Common myeloid progenitor, CD34-positive (primary cell): ENCODE data around the gene ZNF638.

ENCODE experiments used
- CTCF ChIA-PET: fragments of 350-600 bp; sonication (Branson Sonifier 250); formaldehyde crosslinking; loops from one replicate; lab custom pipeline; 2021; ENCODE audit warnings: antibody characterized with exemption; lab: Charles Lee
- POLR2A ChIA-PET: fragments of 350-600 bp; sonication (Branson Sonifier 250); formaldehyde crosslinking; loops from one replicate; lab custom pipeline; 2021; ENCODE audit warnings: antibody characterized with exemption; lab: Charles Lee
- DNase-seq, 3 donors: peaks; one replicate each; pipeline versions ENCODE4 v3.0.0 to v3.0.0-alpha.2; 2013
- H3K27ac ChIP-seq, 2 experiments: 1 replicate in 1 of 2; 2 replicates in 1 of 2; pipeline ENCODE4 v1.7.0; 2013; ENCODE audit warnings: inconsistent platforms in 2 of 2, low read length in 2 of 2, mild to moderate bottlenecking in 2 of 2, low read depth in 1 of 2, moderate library complexity in 1 of 2; ENCODE audit not compliant: severe bottlenecking in 2 of 2, insufficient read depth in 1 of 2, poor library complexity in 1 of 2
- H3K27me3 ChIP-seq, 5 experiments: replicated peaks in 2 of 5; 1 replicate in 3 of 5; 2 replicates in 2 of 5; pipeline versions ENCODE4 v1.6.1 to v1.7.0; 2013; ENCODE audit warnings: low read length in 4 of 5, mild to moderate bottlenecking in 2 of 5, moderate library complexity in 2 of 5, inconsistent platforms in 1 of 5; ENCODE audit not compliant: insufficient read depth in 5 of 5, control insufficient read depth in 4 of 5
- H3K36me3 ChIP-seq, 4 experiments: 1 replicate in 2 of 4; 2 replicates in 2 of 4; pipeline versions ENCODE4 v1.6.1 to v1.7.0; 2013; ENCODE audit warnings: low read length in 3 of 4, control low read depth in 1 of 4, mild to moderate bottlenecking in 1 of 4; ENCODE audit not compliant: control insufficient read depth in 4 of 4, insufficient read depth in 4 of 4
- H3K4me1 ChIP-seq, 4 experiments: 1 replicate in 3 of 4; 2 replicates in 1 of 4; pipeline versions ENCODE4 v1.6.1 to v1.7.1; 2013; ENCODE audit warnings: low read length in 3 of 4, mild to moderate bottlenecking in 3 of 4, control low read depth in 1 of 4, inconsistent platforms in 1 of 4, moderate library complexity in 1 of 4; ENCODE audit not compliant: control insufficient read depth in 4 of 4, insufficient read depth in 4 of 4; ENCODE audit errors: control extremely low read depth in 1 of 4
- H3K4me3 ChIP-seq, 7 experiments: 1 replicate in 4 of 7; 2 replicates in 3 of 7; pipeline versions ENCODE4 v1.5.1 to v1.7.0; 2013; ENCODE audit warnings: mild to moderate bottlenecking in 7 of 7, low read length in 6 of 7, moderate library complexity in 6 of 7, inconsistent platforms in 2 of 7, low read depth in 2 of 7, control low read depth in 1 of 7; ENCODE audit not compliant: insufficient read depth in 4 of 7, control insufficient read depth in 1 of 7; ENCODE audit errors: extremely low read depth in 1 of 7
- H3K9me3 ChIP-seq, 5 experiments: 1 replicate in 4 of 5; 2 replicates in 1 of 5; pipeline versions ENCODE4 v1.6.1 to v1.7.1; 2013; ENCODE audit warnings: low read length in 4 of 5, mild to moderate bottlenecking in 2 of 5, inconsistent platforms in 1 of 5, low read depth in 1 of 5, moderate library complexity in 1 of 5; ENCODE audit not compliant: control insufficient read depth in 4 of 5, insufficient read depth in 2 of 5; ENCODE audit errors: control extremely low read depth in 1 of 5
- WGBS: methylation state at CpG from one replicate; pipeline ENCODE4 v1.1.5; 2013; ENCODE audit not compliant: insufficient coverage; 5-methylcytosine and 5-hydroxymethylcytosine counted together

ZNF638 gene

GRCh38 chr2:71478806-71479205, 147.2 kb downstream of the ZNF638 start:
- WGBS, result 96% methylated on average over 4 of the region's 6 CpGs
- H3K27ac ChIP-seq, result no peak overlapping the region
- peaks cover 0 to 5% (median 1%) of the 10 kb centered on the region in 4 experiments for H3K4me1 ChIP-seq
- H3K36me3 ChIP-seq, result no peaks in the 10 kb centered on the region
- no peaks in the 10 kb centered on the region for H3K9me3 ChIP-seq
- DNase-seq, result no peak
- no peak overlapping the region for H3K4me3 ChIP-seq
- ChIA-PET CTCF (interaction anchor here (1.0 to 2.2 kb wide), 2 partner anchors 18 to 26 kb away, joined by 3 to 6 read pairs; no protein-coding TSS in a partner anchor), POLR2A (no interaction called here)
- H3K27me3 ChIP-seq, result peaks cover 0 to 6% (median 0%) of the 10 kb centered on the region in 5 experiments

- WGBS, result 100% methylated on average over 4 of the region's 5 CpGs
- Histone ChIP-seq H3K27me3 (peaks cover 0 to 6% (median 0%) of the 10 kb centered on the region in 5 experiments), H3K4me3 (no peak overlapping the region), H3K9me3 (no peaks in the 10 kb centered on the region), H3K36me3 (no peaks in the 10 kb centered on the region), H3K4me1 (peaks cover 0 to 5% (median 1%) of the 10 kb centered on the region in 4 experiments), H3K27ac (no peak overlapping the region)
- POLR2A ChIA-PET, result no interaction called here
- CTCF ChIA-PET, result interaction anchor here (1.0 to 2.2 kb wide), 2 partner anchors 18 to 26 kb away, joined by 3 to 6 read pairs; no protein-coding TSS in a partner anchor
- DNase-seq, result no peak
Observed at GRCh38 chr2:71479261-71479660, 147.7 kb downstream of the ZNF638 start.

GRCh38 chr2:71481111-71481510, 149.5 kb downstream of the ZNF638 start:
- no peak for DNase-seq
- no peak overlapping the region for H3K27ac ChIP-seq
- no peaks in the 10 kb centered on the region for H3K9me3 ChIP-seq
- H3K4me3 ChIP-seq, result no peak overlapping the region
- WGBS, result 94% methylated on average over 4 of the region's 4 CpGs
- peaks cover 0 to 6% (median 0%) of the 10 kb centered on the region in 5 experiments for H3K27me3 ChIP-seq
- no peaks in the 10 kb centered on the region for H3K36me3 ChIP-seq
- ChIA-PET CTCF (interaction anchor here (1.4 to 1.7 kb wide), 2 partner anchors 20 to 25 kb away, joined by 3 read pairs; no protein-coding TSS in a partner anchor), POLR2A (interaction anchor here (0.6 kb wide), 1 partner anchor 1227 kb away, joined by 6 read pairs; no protein-coding TSS in a partner anchor)
- no peaks in the 10 kb centered on the region for H3K4me1 ChIP-seq

- DNase-seq, result no peak
- Histone ChIP-seq H3K27ac (no peak overlapping the region), H3K4me1 (no peaks in the 10 kb centered on the region), H3K4me3 (no peak overlapping the region), H3K27me3 (peaks cover 0 to 6% (median 2%) of the 10 kb centered on the region in 5 experiments), H3K36me3 (no peaks in the 10 kb centered on the region), H3K9me3 (no peaks in the 10 kb centered on the region)
- POLR2A ChIA-PET, result no interaction called here
- WGBS, result 94% methylated on average over 4 of the region's 4 CpGs
- CTCF ChIA-PET, result interaction anchor here (1.4 to 1.7 kb wide), 2 partner anchors 21 to 24 kb away, joined by 3 read pairs; no protein-coding TSS in a partner anchor
Observed at GRCh38 chr2:71482055-71482454, 150.5 kb downstream of the ZNF638 start.

GRCh38 chr2:71483246-71483645, 151.7 kb downstream of the ZNF638 start:
- 100% methylated on average over 6 of the region's 10 CpGs for WGBS
- H3K9me3 ChIP-seq, result no peaks in the 10 kb centered on the region
- ChIA-PET CTCF (no interaction called here), POLR2A (no interaction called here)
- no peaks in the 10 kb centered on the region for H3K36me3 ChIP-seq
- no peak overlapping the region for H3K4me3 ChIP-seq
- peaks cover 0 to 6% (median 2%) of the 10 kb centered on the region in 5 experiments for H3K27me3 ChIP-seq
- no peaks in the 10 kb centered on the region for H3K4me1 ChIP-seq
- H3K27ac ChIP-seq, result no peak overlapping the region
- no peak for DNase-seq

GRCh38 chr2:71484354-71484753, 152.8 kb downstream of the ZNF638 start:
- DNase-seq, result no peak
- H3K4me3 ChIP-seq, result no peak overlapping the region
- no peak overlapping the region for H3K27ac ChIP-seq
- POLR2A ChIA-PET, result no interaction called here
- CTCF ChIA-PET, result no interaction called here
- H3K4me1 ChIP-seq, result no peaks in the 10 kb centered on the region
- H3K27me3 ChIP-seq, result peaks cover 0 to 6% (median 2%) of the 10 kb centered on the region in 5 experiments
- H3K36me3 ChIP-seq, result no peaks in the 10 kb centered on the region
- H3K9me3 ChIP-seq, result no peaks in the 10 kb centered on the region
- WGBS, result 100% methylated on average over 1 of the region's 2 CpGs
